ENCODE results near the gene KNTC1.

- TF ChIP-seq EZH2 (optimal IDR thresholded peaks at IDR 0.05; ENCODE audit: low read depth, low read length) (no peak), CTCF (IDR thresholded peaks at IDR 0.05; ENCODE audit: low read length) (no peak), EZH2phosphoT487 (IDR thresholded peaks at IDR 0.05; ENCODE audit: low read length) (no peak)
These were observed 134.2 kb downstream of the KNTC1 start for GRCh38 chr12:122661246-122661645.

All from MM.1S (cell line).